Upper lobe of left lung (tissue), 6 donors: Measurements from ENCODE around the gene SLC19A1. TPM values are rescaled to one million over a fixed set of nuclear protein-coding genes. Genes with fewer than 3 reads are reported as not detected.
"Not testable (repeated sequence)": the region's sequence is repeated elsewhere in the genome, so short reads cannot be mapped to it uniquely, and the experiment has no call there.

ENCODE experiments used
- ATAC-seq, 2 donors: fragments of 200-7000 bp; cut with Tn5 transposase; one replicate each; pipeline ENCODE4 v1.9.1; 2022; ENCODE audit warnings: mild to moderate bottlenecking in 2 of 2, moderate library complexity in 2 of 2; ENCODE audit not compliant: low FRiP score in 2 of 2
- DNase-seq, 2 donors: peaks; one replicate each; pipeline ENCODE4 v3.0.0-alpha.2; 2019 to 2020
- H3K27ac ChIP-seq, 4 donors: fragments of 200-600 bp; sonication (generic); one replicate each; pipeline ENCODE4 v1.5.1; 2016 to 2019
- H3K27me3 ChIP-seq, 4 donors: fragments of 200-600 bp; sonication (generic); one replicate each; pipeline ENCODE4 v1.5.1; 2017 to 2019
- H3K36me3 ChIP-seq, 4 donors: fragments of 200-600 bp; sonication (generic); one replicate each; pipeline ENCODE4 v1.5.1; 2016 to 2019
- H3K4me1 ChIP-seq, 4 donors: fragments of 200-600 bp; sonication (generic); one replicate each; pipeline ENCODE4 v1.5.1; 2018 to 2019
- H3K4me3 ChIP-seq, 4 donors: fragments of 200-600 bp; sonication (generic); one replicate each; pipeline ENCODE4 v1.5.1; 2017 to 2019; ENCODE audit warnings: mild to moderate bottlenecking in 2 of 4, moderate library complexity in 1 of 4
- H3K9me3 ChIP-seq, 4 donors: fragments of 200-600 bp; sonication (generic); one replicate each; pipeline ENCODE4 v1.5.1; 2018 to 2019
- CTCF ChIP-seq, 6 experiments: fragments of 450-650 bp in 4 of 6; fragments of 200-600 bp in 2 of 6; sonication (generic) in 2 of 6; IDR thresholded peaks; one replicate each; pipeline ENCODE4 v1.5.1; 2016 to 2019; ENCODE audit warnings: antibody characterized with exemption in 6 of 6
- EP300 ChIP-seq, 4 donors: sonication (generic); formaldehyde crosslinking; IDR thresholded peaks; one replicate each; pipeline ENCODE4 v1.5.1; 2017; ENCODE audit warnings: antibody characterized with exemption in 4 of 4, control low read depth in 2 of 4
- POLR2A ChIP-seq, 4 donors: fragments of 450-650 bp; IDR thresholded peaks; one replicate each; pipeline ENCODE4 v1.5.1; 2016 to 2017; ENCODE audit warnings: antibody characterized with exemption in 4 of 4, mild to moderate bottlenecking in 2 of 4
- POLR2AphosphoS5 ChIP-seq, 2 donors: sonication (generic); formaldehyde crosslinking; IDR thresholded peaks; one replicate each; pipeline ENCODE4 v1.5.1; 2017; ENCODE audit warnings: antibody characterized with exemption in 2 of 2
- WGBS, 2 donors: methylation state at CpG; one replicate each; pipeline ENCODE4 v1.1.5; 2017 to 2018; 5-methylcytosine and 5-hydroxymethylcytosine counted together
- total RNA-seq, 6 donors: library from RNA; depleted of rRNA in 4 of 6; stranded (reverse); fragments of >200 nt in 4 of 6; gene quantifications; one replicate each; pipeline versions ENCODE4 v1.1.0 to v1.2.1, GENCODE V29; 2016 to 2021
- donor health status: DM: no; HTN: no; CAD: no; lungs with moderate emphysema.
- donor health status: DM: no; HTN: yes; CAD: no; lungs with severe emphysema.

The SLC19A1 gene
- total RNA-seq, 6 donors from 2014 or later: 36.4 to 75.6 (median 49.9) TPM

DNA sequence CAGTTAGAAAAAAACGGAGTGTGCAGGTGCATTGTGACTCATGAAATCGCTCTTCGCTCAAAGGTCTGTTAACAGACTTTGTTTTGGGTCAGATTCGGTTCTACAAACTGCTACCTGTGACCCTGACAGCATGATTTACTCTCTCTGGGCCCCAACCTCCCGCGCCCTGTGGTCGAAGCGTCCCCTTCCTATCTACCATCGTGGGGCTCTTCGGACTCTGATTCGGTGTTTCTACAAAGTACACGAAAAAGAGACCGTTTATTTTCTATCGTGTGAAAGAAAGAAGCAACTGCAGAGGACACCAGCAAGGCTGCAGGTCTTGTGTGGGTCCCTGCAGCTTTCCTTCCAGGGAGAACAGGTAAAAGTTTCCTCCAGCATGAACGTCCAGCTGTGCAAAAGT is 29.4 kb upstream of the SLC19A1 start:
- WGBS, 2 donors: 82 to 85% methylated on average over 15 of the region's 15 CpGs
- Histone ChIP-seq H3K27me3 (no peaks in the 10 kb centered on the region), H3K9me3 (no peaks in the 10 kb centered on the region), H3K36me3 (no peaks in the 10 kb centered on the region), H3K27ac (no peak overlapping the region), H3K4me1 (no peaks in the 10 kb centered on the region), H3K4me3 (no peak overlapping the region)
- ATAC-seq (no peak), DNase-seq (no peak)
- TF ChIP-seq CTCF (IDR thresholded peaks at IDR 0.05): no peak
- TF ChIP-seq POLR2A (IDR thresholded peaks at IDR 0.05): no peak
- no peak for TF ChIP-seq POLR2AphosphoS5 (IDR thresholded peaks at IDR 0.05)
- TF ChIP-seq EP300 (IDR thresholded peaks at IDR 0.05): no peak

GRCh38 chr21:45570826-45571601 is 28.8 kb upstream of the SLC19A1 start:
- Histone ChIP-seq H3K27me3 (no peaks in the 10 kb centered on the region), H3K36me3 (no peaks in the 10 kb centered on the region), H3K4me3 (no peak overlapping the region), H3K4me1 (no peaks in the 10 kb centered on the region), H3K9me3 (no peaks in the 10 kb centered on the region), H3K27ac (no peak overlapping the region)
- DNase-seq: no peak
- 73 to 76% methylated on average over 20 of the region's 20 CpGs for WGBS, 2 donors
- TF ChIP-seq CTCF (IDR thresholded peaks at IDR 0.05) (no peak), EP300 (IDR thresholded peaks at IDR 0.05) (no peak)
- ATAC-seq: no peak

DNA sequence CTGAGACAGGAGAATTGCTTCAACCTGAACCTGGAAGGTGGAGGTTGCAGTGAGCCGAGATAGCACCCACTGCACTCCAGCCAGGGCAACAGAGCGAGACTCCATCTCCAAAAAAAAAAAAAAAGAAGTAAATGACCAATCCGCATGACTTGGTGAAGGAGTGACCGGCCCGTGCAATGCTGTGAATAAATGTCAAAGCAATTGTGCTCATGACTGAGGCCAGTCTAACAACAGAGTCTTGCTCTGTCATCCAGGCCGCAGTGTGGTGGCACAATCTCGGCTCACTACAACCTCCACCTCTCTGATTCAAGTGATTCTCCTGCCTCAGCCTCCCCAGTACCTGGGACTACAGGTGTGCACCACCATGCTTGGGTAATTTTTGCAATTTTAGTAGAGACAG is 27.8 kb upstream of the SLC19A1 start:
- no peak for ATAC-seq
- Histone ChIP-seq H3K9me3 (no peaks in the 10 kb centered on the region), H3K4me1 (no peaks in the 10 kb centered on the region), H3K27ac (no peak overlapping the region), H3K36me3 (no peaks in the 10 kb centered on the region), H3K27me3 (no peaks in the 10 kb centered on the region), H3K4me3 (no peak overlapping the region)
- DNase-seq: no peak
- TF ChIP-seq POLR2AphosphoS5 (IDR thresholded peaks at IDR 0.05) (no peak), CTCF (IDR thresholded peaks at IDR 0.05) (no peak), POLR2A (IDR thresholded peaks at IDR 0.05) (no peak), EP300 (IDR thresholded peaks at IDR 0.05) (no peak)
- 92 to 97% methylated on average over 7 of the region's 7 CpGs for WGBS, 2 donors

- Histone ChIP-seq H3K4me1 (no peaks in the 10 kb centered on the region), H3K4me3 (no peak overlapping the region), H3K27ac (no peak overlapping the region), H3K9me3 (no peaks in the 10 kb centered on the region), H3K27me3 (no peaks in the 10 kb centered on the region), H3K36me3 (no peaks in the 10 kb centered on the region)
- WGBS, 2 donors: 82 to 87% methylated on average over 3 of the region's 3 CpGs
- TF ChIP-seq EP300 (IDR thresholded peaks at IDR 0.05) (no peak), POLR2AphosphoS5 (IDR thresholded peaks at IDR 0.05) (no peak), CTCF (IDR thresholded peaks at IDR 0.05) (no peak), POLR2A (IDR thresholded peaks at IDR 0.05) (no peak)
- DNase-seq (no peak), ATAC-seq (no peak)
These were observed 26.1 kb upstream of the SLC19A1 start for GRCh38 chr21:45568383-45568782.

GRCh38 chr21:45564137-45564536 is 21.9 kb upstream of the SLC19A1 start:
- not testable (repeated sequence) for H3K27me3 ChIP-seq, H3K27ac ChIP-seq, H3K36me3 ChIP-seq, H3K4me1 ChIP-seq, DNase-seq, H3K9me3 ChIP-seq, ATAC-seq, H3K4me3 ChIP-seq
- 92 to 95% methylated on average over 11 of the region's 11 CpGs for WGBS, 2 donors
